TTC549 (cell line): Measurements from ENCODE around the gene EFNA5.

Source experiments
- FAIRE-seq: peaks from 2 replicates; lab custom pipeline; 2012; peaks lifted over from hg19 to GRCh38; lab: Jason Lieb, UNC

The EFNA5 gene

DNA sequence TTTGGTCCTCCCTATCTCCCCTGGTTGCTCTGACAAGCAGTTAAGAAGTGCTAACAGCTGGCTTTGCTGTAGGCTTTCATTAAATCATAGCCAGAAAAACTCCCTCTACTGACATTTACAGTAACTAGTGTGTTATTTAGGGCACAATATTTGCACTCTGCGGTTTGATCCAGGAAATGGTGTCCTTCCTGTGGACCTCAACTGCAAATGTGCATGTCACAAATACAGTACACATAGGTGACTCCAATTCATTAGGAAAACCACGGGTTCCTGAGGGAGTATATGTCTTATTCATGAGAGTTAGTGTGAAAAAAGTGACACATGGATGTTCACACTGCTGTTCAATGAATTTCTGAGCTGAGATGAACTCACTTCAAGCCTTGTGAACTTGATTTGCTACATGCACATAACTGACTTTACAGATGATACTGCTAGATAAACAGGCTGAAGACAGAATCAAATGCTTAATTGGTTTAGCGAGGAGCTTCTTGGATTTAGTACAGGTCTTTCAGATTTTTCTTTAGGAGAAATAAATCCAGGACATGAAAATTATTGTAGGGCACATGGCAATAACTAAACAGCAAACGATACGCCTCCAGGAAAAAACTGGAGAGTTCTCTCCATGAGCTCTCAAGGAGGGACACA is 281.5 kb downstream of the EFNA5 start:
- no peak for FAIRE-seq

DNA sequence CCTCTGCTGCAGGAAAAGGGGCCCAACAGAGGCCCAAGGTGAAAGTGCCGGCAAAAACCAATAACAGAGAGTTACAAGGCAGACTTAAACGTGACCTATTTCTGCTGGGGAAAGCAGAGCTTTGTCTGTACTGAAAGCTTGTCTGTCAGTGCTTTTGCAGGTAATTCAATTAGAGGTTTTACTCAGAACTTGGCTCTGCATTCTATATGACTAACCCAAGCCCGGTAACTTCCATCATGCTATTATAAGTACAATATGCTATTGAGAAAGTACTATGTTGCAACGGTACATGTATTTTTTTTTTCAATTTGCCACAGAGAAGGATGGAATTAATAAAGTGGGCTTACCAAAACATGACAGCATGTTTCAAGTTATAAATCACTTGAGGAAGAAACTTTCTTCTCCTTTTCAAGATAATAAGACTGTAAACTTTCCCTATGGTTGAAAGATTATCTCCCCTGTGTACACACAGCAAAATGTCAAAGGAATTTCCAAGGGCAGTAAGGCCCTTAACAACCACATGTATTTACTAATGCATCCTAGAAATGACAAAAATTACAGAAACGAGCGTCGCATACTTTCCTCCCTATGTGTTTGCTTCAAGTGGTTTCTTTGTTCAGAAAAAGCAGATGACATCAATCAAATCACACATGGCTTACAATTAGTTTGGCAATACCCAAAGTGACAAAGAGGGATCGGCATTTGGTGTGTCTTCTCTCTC is 282.4 kb downstream of the EFNA5 start:
- FAIRE-seq = no peak

DNA sequence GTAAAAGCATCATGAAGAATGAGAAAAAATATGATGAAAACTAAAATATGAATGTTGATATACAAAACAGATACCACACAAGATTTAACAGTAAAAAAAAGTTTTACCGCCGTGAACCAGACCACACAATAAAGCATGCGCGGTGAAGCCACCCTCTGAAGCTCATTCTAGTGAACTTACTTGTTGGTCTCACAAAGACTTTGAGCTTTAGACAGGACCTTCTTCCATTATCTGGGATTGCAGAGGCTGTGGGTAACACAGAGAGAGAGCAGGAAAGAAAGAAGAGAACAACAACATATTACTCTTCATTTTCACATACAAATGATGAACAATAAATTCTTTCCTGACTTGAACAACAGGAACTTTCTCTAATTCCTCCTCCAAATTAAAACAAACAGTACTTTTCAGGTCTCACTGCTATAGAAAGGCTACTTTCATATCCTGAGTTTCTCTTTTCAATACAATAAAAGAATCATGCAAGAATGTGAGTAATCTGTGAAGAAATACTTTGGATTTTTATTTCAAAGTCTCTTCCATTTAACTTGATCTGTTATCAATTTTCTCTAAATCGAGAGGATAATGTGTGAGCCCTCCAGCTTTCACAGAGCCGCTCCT is 283.1 kb downstream of the EFNA5 start:
- FAIRE-seq = no peak

DNA sequence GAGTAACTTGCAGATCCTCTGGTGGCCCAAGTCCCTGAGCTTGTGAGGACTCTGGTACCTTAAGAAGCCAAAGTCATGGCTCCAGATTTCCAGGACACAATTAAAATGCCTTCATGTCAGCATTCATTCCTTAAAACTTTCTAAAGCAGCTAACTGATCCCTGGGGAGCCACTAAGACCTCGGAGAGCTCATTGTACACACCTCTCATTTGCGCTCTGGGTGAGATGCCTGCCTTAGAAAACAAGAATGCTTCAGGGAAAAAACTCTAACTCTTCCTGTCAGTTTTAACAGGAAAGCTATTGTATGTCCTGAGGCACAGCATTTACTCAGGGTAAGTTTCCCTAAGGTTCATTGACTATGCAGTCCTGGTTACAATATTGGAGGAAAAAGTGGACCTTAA is 285.0 kb downstream of the EFNA5 start:
- FAIRE-seq = no peak

DNA sequence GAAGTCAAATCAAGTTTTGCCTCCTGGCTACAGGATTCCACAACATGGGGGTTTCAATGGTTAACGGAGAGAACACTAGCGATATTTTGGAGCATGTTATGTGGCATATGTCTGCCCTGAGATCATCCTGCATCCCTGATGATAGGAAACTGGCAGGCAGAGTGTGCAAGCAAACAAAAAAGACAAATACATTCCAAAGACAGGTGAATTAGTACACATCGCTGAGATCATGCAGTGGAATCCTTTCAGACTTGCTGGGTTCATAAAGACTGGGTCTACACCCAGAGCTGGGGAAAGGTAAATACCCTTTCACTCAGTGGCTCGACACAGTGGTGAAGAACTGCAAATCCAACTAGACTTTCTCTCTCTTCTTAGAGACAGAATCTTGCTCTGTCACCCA is 286.5 kb downstream of the EFNA5 start:
- FAIRE-seq = no peak

DNA sequence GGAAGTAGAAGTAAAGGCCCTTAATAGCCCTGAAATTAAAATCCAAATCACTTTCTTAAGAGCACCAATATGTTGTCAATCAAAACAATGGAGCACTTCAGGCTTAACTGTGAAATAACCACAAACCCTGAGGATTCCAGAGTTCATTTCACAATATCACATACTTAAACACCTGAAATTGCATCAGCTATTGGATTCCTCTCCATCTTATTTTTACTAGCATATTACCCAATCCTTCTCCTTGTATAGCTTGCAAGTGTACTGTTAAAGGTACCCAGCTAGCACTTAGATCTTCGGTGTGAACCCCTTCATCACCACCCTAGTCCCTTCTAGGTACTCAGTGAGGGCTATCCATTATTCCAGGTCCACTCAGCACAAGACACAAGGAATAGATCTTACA is 287.3 kb downstream of the EFNA5 start:
- no peak for FAIRE-seq

DNA sequence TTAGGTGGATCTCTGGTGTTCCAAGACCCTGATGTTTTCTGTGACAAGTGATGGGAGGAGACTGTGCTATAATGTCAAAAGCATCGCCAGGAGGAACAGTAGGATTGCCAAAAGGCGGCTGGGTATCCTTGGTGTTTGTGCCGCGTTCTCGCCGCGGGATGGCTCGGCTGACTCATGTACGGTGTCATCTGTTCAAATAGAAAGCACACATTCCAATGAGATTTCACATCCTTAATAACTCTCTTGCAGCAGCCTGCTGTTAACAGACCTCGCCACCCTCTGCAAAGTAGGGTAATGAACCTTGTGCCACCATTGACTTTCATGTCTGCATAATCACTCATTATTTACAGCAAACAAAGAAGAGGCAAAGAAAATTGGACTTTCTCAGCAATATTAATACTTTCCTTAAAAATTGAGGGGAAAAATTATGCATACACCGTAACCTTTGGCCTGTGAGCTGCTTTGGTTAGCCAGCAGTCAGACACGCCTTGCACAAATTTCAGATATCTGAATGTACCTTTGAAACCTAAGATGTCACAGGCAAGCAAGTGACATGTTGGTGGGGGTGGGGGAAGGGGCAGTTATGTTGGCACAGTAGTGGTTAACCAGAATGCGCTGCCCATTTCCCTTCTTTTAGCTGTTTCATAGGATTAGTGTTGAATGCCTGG is 289.4 kb downstream of the EFNA5 start:
- no peak for FAIRE-seq

DNA sequence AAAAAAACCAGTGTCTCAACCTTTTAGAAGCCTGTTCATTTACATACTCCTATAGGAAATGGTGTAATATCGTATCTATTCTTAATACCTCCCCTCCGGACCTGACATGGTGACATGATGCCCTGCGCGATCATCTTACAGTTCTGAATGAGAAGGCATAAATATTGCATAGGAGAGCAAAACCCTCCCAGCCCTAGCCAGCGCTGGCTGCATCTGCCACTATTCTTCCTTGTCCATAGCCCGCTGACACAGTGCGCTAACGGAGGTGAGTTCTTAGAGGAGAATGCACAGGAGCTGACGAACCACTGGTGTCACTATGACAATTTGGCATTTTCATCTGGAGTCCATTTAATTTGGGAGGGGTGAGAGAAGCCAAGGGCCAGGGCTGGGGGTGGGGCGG is 290.1 kb downstream of the EFNA5 start:
- no peak for FAIRE-seq

DNA sequence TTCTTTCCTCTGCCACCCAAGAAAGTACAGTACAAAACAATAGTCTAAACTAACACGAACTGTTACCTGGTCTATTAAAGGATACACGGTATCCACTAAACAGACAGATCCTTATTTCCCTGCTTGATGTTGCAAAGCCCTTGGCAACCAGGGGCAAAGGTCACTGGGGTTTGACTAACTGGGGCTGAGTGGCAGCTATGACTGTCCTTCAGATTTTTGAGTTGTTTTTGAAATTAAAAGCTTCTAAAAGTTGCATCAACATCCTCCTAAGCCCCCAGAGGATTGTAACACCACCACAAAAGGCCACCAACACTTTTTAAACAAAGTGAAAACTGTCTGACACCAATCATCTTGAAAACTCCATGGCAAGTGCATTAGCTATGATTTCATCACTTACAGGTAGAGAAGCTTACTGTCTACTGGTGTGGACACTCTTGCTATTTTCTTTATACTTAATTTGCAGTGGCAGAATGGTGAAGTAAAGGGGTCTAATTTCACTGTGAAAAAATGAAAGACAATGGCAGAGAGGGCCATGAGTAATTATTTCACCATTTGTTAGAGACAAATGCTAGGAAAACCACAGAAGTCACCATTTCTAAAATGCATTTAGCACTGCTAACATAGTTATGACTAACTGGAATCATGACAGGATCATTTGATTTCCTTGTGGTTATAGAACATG is 292.4 kb downstream of the EFNA5 start:
- FAIRE-seq = no peak

DNA sequence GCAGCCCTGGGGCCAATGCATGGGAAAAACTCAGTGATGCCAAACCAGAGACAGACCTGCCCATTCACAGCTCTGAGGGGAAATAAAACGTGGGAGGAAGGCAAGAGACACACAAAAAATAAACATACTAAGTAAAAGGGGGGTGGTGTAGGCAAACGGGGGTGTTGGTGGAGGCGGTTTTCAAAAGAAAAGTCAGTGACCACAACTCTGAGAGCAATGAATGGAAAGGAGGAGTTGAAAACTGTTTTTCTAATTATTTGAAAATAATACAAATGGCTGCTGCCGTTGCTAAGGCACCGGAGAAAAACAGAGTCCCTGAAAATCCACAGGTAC is 293.5 kb downstream of the EFNA5 start:
- no peak for FAIRE-seq

DNA sequence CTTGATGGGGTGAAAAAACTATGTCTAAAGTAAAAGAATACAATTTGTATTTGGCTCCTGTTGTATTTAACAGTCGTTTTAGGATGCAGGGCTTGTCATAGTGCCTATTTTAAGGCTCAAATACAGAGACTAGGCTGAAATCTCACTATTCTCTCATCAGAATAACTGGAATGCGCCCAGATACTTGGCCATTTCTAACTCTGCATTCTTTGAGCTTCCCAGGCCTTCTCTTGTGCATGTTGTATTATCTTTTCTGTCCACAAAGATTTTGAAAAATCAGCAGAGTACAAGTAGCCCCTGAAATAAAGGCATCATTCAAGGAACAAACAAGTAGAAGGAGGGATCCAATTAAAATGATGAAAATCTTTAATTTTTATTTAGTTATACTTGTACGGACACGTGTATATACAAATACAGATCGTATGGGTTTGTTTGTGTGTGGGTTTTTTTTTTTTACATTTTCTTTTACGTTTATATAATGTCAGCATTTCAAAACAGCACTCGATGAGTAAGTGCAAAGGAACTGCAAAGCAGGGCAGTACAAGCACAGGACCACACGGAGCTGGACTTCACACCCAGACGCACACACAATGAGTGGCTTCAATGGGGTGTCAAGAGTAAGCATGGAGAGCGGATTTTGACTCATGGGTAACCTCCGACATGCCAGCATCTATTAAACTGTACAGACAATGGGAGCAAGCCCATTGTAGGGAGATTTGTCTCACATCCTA is 294.0 kb downstream of the EFNA5 start:
- no peak for FAIRE-seq

DNA sequence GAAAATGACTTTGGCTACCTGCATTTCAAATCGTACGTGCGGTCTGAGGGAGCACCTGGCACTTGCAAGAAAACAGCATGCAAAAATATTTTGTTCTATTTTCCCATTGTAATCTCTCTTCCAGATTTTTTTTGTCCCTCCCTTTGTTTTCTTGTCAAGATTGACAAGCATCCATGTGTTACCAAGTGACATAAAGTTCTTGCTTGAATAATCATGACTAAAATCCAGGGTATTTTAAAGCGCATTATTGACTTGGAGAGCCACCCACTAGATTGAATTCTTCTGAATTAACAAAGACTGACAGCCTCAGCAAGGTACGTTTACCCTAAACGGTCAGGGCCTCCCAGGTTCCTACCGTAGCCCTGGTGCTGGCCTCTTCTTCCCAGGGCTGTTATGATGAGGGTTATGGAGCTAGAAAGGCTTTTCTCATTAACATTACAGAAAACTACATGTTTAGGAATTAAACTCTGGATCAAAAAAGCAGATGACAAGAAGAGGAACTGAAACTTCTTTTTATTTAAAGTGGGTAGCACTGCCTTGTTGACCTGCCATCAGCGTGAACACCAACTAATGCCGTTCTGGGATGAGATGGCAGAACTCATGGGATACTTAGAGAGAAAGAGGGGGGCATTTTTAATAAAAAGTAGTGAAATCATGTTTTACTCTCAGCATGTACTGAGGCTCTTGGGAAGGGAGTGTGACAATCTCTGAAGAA is 297.0 kb downstream of the EFNA5 start:
- FAIRE-seq = no peak

DNA sequence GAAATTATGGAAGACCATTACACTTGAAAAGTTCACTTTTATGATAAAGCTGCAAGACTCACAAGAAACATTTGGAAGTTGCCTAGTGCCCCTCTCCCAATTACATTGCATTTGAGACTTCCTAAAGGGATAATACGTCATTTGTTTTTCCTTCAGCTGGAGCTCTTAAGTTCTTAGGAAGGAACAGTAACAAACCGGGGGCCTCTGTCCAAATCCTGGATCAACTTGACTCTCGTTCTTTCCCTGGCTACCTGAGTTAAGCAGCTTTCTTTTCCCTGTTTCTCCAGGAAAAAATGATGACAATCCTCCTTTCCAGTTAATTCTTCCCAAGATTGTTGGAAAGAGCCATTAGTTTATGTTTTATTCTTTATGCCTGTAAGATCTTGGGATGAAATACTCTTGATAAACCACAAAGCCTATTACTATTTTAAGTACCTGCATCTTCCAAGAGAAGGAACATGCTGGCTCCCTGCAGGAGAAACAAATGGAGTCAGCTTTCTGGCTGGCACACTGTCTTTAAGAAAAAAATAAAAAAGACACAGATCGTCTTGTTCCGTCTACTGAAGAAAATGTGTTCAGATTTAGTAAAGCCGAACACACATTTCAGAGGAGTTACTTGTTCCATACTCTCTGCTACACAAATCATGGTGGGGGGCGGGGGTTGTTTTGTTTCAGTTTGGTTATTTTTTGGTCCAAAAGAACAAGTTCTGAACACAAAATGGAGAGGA is 297.9 kb downstream of the EFNA5 start:
- FAIRE-seq = no peak

DNA sequence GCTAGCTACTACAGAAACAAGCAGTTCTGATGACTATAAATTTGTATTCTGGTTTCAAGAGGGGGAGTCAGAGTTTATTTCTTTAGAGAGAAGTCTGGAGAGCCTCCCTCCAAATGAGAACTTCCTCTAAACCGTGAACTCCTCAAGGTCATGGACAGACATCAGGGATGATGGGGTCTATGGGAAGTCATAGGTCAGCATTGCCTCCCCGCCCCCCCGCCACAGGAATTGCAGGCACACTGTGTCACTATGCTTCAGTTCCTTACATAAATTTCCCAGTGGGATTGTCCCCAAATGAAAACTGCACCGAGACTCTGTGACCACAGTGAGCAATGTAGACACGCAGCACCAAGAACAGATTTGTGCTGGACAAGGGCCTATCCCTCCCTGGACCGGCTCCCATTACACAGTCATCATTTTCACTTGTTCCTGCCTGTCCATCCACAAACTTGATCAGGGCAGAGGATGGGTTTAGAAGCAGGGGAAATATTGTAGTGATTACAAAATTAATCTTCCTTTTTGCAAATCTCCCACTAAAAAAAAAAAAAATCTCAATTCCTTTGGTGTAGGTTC is 300.3 kb downstream of the EFNA5 start:
- no peak for FAIRE-seq

DNA sequence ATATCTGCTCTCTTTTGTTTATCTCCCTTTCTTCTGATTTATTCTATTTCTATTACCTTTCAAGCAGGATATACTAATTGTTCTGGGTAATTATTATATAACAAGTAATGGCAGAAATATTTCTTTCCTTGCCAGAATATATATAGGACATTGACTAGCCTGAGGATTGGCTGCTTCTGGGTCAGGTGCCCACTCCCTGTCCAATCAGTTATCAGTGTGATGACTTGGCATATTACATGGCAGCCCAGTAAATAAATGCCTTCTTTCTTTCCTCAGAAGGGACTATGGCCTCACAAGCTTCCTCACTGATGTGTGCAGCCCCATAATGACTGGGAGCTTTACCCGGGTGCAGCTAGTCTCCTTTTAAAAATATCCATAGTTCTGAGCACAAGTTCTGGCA is 301.1 kb downstream of the EFNA5 start:
- no peak for FAIRE-seq

DNA sequence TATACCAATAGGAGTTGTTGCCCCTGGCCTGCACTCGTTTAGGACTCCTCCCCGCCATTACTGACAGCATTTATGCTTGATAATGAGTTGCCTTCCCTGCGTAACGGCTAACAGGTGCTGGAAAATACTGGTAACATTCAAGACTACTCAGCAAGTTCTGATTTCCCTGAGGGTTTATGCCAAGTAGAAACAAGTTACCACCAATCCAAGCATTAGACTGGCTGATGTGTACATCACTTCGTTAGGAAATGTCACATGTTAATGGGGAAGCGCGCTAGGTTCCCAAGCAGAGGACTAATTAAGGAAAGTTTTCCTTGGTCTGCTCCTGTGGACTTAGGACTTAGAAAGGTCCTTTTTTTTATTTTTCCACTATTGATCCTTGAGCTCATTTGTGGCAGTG is 302.1 kb downstream of the EFNA5 start:
- FAIRE-seq = no peak

DNA sequence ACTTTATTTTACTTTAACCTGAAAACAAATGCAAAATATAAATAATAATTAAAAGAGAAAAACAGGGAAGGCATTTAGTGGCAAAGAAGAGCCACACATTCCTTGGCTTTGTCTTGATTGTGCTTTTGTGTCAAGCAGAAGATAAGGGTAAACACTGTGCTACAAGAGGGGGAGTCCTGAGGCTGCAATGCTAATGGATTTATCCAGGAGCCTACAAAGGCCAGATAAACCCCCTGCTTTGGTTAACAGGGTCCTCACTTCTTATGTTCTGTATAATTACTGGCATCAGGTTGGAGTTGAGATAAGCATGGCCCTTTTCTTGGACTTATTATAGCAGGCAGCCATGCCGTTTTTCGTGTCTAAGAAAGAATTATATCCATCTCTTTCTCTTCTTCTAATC is 302.8 kb downstream of the EFNA5 start:
- no peak for FAIRE-seq

DNA sequence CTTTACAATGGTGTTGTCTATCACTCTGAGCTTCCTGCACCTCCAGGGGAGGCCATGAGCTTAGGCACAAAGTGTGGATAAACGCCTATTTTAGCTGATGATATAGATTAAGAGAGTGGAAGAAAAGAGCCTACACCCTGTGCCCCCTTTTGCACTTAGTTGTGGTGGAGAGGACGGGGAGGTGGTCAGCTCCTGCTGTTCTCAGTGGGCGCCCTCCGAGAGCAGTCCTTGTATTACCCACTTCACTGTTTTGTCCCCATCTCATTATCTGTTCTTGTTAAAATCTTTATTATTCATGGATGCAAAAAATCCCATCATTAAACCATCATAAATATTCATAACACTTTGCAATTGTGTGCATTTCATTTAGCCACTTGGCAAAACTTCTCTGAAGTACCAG is 303.3 kb downstream of the EFNA5 start:
- FAIRE-seq = no peak

DNA sequence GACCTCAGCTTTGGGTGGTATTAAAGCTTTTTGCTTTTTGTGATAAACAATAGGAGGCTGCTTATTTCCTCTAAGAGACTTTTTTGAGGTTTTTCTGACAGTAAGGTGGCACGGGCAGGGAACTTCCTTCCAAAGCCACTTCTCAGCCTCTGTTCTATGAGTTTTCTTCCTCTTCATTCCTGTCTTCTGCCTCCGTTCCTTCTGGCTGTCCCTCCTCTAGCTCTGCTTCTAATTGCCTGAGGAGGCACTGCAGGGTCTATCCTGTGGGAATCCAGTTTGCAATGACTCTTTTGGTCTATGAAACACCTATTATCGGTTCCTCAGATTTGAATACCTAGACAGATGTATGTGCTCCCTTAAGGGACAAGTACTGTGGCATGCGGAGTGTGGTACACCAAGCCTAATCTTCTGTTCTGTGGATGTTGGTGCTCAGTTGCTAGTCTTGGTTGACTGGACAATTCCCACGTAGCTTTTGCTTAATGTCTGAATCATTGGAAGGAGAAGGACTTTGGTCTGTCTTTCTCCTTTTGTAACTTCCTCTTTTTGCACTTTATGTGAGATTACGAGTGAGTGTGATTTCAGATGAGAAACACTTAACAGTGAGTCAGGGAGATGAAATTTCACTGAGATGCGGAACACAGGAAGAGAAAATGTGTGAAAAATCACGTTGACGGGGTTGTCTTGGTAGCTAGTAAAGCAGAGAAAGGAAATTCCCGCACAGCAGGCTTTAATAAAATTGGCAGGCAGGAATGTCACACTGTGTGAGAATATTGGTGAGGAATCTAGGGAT is 305.2 kb downstream of the EFNA5 start:
- FAIRE-seq = no peak
